ENCODE results near the gene LSMEM2.

LSMEM2 gene

DNA sequence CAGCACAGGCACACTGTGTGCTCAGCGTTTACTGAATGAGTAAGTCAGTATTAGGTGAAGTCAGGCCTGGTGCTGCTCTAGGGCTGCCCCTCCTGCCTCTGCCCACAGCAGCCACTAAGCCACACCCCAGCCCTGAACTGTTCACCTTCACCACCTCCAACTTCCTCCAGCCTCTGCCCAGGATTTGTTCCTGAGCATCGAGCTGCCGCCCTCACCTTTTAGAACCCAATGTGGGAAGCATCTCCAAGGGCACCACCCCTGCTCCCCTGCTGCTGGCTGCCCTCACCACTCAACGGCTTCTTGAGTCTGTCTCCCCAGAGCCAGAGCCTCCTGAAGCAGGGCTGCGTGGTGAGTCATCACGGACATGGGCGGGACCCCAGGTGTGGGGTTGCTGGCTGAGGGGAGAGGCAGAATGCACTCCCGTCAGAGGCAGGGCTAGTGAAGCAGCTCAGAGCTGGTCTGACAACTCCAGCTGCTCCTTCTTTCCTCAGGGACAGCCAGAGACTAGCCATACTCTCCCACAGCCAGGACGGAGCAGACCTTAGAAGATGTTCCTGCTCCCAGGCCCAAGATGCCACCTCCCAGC, 37.9 kb downstream of the LSMEM2 start:
- no peak for DNase-seq (ENCODE audit: low read depth, low spot score)

DNA sequence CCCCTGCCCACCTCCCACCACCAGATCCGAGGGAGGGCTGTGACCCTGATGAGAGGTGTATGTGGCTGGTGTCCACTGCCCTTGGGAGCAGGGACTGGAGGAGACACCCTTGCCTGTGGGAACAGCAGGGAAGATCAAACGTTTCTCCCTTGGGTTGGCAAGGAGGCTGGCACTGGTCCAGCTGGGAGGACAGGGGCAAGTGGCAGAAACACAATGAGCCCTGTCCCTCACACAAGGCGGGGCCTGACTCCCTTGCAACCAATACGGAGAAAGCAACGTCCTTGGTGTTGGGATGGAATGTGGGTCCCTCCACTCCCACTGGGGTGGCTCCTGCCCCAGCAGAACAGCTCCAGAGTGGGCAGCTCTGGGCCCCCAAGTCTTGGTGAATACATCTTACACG, 38.4 kb downstream of the LSMEM2 start:
- DNase-seq (ENCODE audit: low read depth, low spot score): no peak
- H3K4me3 ChIP-seq (ENCODE audit: low read length): no peak overlapping the region

More for the DNA sequence above, 37.9 kb downstream of the LSMEM2 start:
- no peak overlapping the region for H3K4me3 ChIP-seq (ENCODE audit: low read length)

DNA sequence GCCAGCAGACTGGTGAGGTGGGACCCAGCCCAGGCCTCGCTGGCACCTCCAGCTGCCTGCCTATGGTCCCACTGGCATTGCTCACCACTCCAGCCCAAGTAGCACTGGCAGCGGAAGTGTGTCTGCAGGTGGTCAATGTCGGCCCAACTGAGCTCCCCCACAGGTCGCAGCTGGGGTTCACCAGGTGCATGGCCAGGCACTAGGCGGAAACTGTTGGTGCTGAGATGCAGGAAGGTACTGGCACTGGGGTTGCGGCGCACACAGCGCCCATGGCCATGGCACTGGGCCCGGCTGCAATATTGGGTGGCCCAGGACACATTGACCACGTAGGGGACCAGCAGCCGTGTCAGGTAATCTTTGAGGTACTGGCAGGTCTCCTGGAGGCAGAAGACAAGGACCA, 39.3 kb downstream of the LSMEM2 start:
- H3K4me3 ChIP-seq (ENCODE audit: low read length): no peak overlapping the region
- no peak for DNase-seq (ENCODE audit: low read depth, low spot score)

DNA sequence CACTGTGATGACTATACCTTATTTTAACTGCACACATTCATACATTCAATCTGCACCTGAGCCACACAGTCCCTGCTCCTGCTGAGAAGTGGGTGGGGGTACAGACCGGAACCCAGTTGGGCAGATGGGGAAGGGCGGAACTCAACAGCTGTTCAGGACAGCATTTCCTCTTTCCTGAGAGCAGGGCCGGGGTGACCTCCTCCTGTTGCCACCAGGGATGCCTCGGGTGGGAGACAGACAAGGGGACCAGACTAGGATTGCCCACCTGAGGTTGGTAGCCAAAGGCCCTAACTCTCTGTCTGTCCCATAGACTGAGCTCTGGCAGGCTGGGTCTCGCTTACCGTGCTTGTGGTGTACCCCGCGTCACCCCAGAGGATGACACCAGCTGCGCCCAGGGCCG, 39.7 kb downstream of the LSMEM2 start:
- H3K4me3 ChIP-seq (ENCODE audit: low read length): no peak overlapping the region
- DNase-seq (ENCODE audit: low read depth, low spot score): no peak

GRCh38 chr3:50319181-50319893, 40.5 kb downstream of the LSMEM2 start:
- H3K4me3 ChIP-seq (ENCODE audit: low read length): no peak overlapping the region
- DNase-seq (ENCODE audit: low read depth, low spot score): no peak

- H3K4me3 ChIP-seq (ENCODE audit: low read length): peak overlapping the region; percentile 98
- no peak for DNase-seq (ENCODE audit: low read depth, low spot score)
These were observed 41.2 kb downstream of the LSMEM2 start for GRCh38 chr3:50319894-50320625.

DNA sequence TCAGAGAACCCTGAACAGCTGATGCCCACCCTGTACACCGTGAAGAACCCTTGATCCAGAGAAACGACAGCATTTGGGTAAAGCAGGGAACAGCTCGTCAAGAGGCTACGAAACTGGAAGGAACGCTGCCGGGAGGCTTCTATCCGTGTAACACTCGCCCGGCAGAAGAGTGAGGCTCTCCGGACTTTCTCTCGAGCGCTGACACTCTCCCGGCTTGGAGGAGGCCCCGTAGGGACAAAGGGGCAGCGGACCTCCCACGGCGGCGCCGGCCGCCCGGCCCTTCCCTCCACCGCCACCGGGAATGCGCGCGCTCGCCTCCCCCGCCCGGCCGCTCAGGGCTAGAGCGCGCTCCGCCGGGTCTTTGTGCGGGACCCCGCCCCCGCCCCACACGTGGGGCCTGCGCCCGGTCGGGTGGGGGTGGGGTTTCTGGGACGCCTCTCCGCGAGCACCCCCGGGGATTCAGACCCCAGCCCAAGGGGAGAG, 42.0 kb downstream of the LSMEM2 start:
- no peak for DNase-seq (ENCODE audit: low read depth, low spot score)
- H3K4me3 ChIP-seq (ENCODE audit: low read length): peak overlapping the region; percentile 98

- peak overlapping the region; percentile 98 for H3K4me3 ChIP-seq (ENCODE audit: low read length)
- peak; percentile 79 for DNase-seq (ENCODE audit: low read depth, low spot score)
These were observed 42.6 kb downstream of the LSMEM2 start for GRCh38 chr3:50321336-50322114.

DNA sequence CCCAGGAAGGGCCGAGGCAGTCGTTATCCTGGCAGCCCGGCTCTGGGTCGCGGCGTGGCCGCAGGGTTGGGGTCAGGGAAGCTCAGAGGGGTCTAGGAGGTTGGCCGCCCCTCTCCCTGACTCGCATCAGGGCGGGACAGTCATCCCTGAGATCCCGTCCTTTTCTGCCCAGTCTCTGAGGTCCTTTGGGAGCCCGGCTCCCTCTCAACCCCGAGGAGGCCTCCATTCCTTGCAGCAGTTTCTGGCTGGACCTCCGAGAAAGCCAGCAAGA, 43.2 kb downstream of the LSMEM2 start:
- no peak for DNase-seq (ENCODE audit: low read depth, low spot score)
- H3K4me3 ChIP-seq (ENCODE audit: low read length): peak overlapping the region; percentile 98

GRCh38 chr3:50322386-50323091, 43.7 kb downstream of the LSMEM2 start, which contains the start of gene HYAL2:
Gene HYAL2, minus strand, starts transcription at chr3:50322745. Its CDS starts 2,256 bp downstream, at chr3:50320489.
- DNase-seq (ENCODE audit: low read depth, low spot score): no peak
- H3K4me3 ChIP-seq (ENCODE audit: low read length): peak within 1 kb of the TSS; percentile 98

GRCh38 chr3:50323092-50323600, 44.3 kb downstream of the LSMEM2 start:
- H3K4me3 ChIP-seq (ENCODE audit: low read length): no peak overlapping the region
- DNase-seq (ENCODE audit: low read depth, low spot score): no peak

- no peak overlapping the region for H3K4me3 ChIP-seq (ENCODE audit: low read length)
- no peak for DNase-seq (ENCODE audit: low read depth, low spot score)
These were observed 44.8 kb downstream of the LSMEM2 start for GRCh38 chr3:50323614-50324199.

DNA sequence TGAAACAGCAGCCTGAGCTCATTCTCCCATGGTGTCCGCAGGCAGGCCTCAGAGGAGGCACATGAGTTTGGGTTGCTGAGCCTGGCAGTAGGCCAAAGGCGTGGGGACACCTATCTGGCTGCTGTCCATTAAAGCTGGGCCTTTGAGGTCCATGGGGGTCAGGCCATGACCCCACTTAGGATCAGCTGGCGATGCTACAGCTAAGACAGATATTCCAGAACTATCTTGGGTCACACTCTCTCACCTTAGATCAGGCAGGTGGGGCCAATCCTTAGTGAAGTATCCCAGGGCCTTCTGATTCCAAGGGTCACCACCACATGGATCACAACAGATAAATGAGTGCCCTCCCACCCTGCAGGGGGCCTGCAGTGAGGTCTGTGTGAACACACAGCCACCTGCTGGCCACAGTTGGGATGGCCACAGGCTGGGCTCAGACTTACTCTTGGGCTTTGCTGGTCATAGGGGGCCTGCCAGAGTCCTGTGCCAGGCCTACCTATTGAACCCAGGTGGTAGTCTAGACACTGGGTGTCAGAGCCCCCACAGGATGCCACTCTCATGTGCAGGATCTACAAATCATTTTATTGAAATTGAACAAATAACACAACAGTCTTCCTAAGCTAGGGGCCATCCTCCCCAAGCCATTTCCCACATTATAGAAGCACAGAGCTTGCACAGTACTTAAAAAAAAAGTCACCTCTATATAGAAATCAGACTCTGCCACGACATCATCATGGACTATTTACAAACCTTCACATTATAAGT, 45.6 kb downstream of the LSMEM2 start:
- peak; percentile 57 for DNase-seq (ENCODE audit: low read depth, low spot score)
- no peak overlapping the region for H3K4me3 ChIP-seq (ENCODE audit: low read length)

DNA sequence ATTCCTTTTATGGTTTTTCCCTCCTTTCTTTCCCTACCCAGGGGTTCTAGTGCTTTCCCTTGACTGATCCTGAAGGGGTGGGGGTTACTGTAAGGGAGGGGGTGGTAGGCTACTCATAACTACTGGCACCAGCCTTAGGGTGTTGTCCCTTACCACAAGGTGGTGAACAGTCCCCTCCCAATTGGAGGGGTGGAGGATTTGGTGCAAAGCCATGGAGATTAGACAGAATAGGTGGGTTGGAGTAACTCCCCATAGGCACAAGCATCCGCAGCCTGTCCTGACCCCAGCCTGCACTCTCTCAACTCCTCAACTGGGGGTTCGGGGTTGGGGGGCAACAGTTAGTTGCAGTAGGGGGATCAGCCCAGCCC, 46.2 kb downstream of the LSMEM2 start:
- no peak for DNase-seq (ENCODE audit: low read depth, low spot score)
- H3K4me3 ChIP-seq (ENCODE audit: low read length): no peak overlapping the region

DNA sequence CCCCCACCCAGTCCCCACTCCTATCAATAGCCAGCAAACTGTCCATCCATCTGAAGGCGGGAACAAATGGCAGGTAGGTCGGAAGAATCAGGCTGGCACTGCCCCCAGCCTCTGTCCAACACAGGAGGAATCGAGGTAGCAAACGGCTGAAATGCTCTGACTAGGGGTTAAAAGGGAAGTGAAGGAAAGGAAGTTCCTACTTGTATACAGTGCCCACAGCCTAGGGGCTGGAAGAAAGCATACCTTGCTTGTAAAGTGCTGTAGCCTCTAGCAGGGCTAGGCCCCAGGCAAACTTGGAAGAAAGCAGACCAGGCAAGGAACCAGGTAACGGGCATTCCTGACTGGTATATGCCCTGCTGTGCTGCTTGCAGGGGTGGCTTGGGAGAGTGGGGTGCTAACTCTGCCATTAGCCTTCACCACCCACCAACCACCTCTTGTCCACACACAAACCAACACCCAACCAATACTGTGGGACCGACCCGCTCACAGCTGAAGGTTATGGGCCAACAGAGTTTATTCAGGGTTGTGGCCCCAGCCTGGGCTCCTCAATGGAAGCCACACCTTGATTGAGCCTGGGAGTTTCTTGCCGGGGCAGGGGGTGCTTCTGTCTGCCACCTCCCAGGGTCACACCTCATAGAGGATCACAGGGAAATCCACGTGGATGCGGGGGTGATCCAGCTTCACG, 46.8 kb downstream of the LSMEM2 start:
- DNase-seq (ENCODE audit: low read depth, low spot score): no peak
- no peak overlapping the region for H3K4me3 ChIP-seq (ENCODE audit: low read length)

GRCh38 chr3:50326182-50326541, 47.3 kb downstream of the LSMEM2 start:
- no peak overlapping the region for H3K4me3 ChIP-seq (ENCODE audit: low read length)
- DNase-seq (ENCODE audit: low read depth, low spot score): no peak

DNA sequence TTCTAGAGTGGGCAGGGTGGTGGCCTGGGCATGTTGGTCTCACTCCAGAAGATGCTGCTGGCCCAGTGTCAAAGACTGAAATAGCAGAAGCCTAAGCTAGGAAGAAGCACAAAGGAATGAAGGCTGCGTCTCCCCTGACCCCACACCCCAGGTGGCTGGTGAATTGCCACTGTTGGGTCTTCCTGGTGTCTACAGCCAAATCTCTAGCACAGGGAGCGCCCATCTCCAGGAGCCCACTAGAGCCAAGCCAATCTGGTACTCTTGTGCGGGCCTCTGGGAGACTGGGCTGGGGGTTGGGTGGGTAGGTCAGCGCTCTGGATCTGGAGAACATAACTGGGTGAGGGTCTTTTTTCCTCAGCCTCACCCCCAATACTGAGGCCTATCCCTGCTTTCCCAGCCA, 48.2 kb downstream of the LSMEM2 start:
- peak overlapping the region; percentile 94 for H3K4me3 ChIP-seq (ENCODE audit: low read length)
- DNase-seq (ENCODE audit: low read depth, low spot score): no peak

All from Jurkat, Clone E6-1 (cell line).